SU-DHL-6 (cell line): ENCODE measurements around the gene HOMER2.
A peak's percentile ranks its signal among the peaks of the same experiment; 100 is the strongest.

Experiments used
- H2AFZ ChIP-seq: fragments of 200-600 bp; sonication (generic); 2 replicates; pipeline ENCODE4 v1.6.1; 2014; ENCODE audit warnings: low read depth, mild to moderate bottlenecking, moderate library complexity, mixed read lengths, antibody characterized with exemption, low read length; ENCODE audit not compliant: severe bottlenecking
- H3F3A ChIP-seq: fragments of 200-600 bp; shearing (Covaris generic); 2 replicates; pipeline ENCODE4 v1.6.0; 2016; ENCODE audit warnings: antibody characterized with exemption, mild to moderate bottlenecking; ENCODE audit not compliant: insufficient read depth
- H3K27ac ChIP-seq: fragments of 200-600 bp; sonication (generic); 2 replicates; pipeline ENCODE4 v1.5.1; 2016; ENCODE audit warnings: low read depth, mild to moderate bottlenecking, low read length, moderate library complexity, mixed read lengths
- H3K27me3 ChIP-seq: fragments of 200-600 bp; sonication (generic), shearing (Covaris generic); 2 replicates; pipeline ENCODE4 v1.6.0; 2014; ENCODE audit warnings: mild to moderate bottlenecking, low read length
- H3K36me3 ChIP-seq: fragments of 200-600 bp; sonication (generic); 2 replicates; pipeline ENCODE4 v1.6.1; 2014; ENCODE audit warnings: mild to moderate bottlenecking, low read length, mixed read lengths
- H3K4me2 ChIP-seq: fragments of 300-600, 200-600 bp; shearing (Covaris generic), sonication (generic); 2 replicates; pipeline ENCODE4 v1.6.0; 2014; ENCODE audit warnings: low read length, low read depth, mild to moderate bottlenecking; ENCODE audit not compliant: poor library complexity, severe bottlenecking
- H3K4me3 ChIP-seq: fragments of 200-600 bp; sonication (generic); 2 replicates; pipeline ENCODE4 v1.5.1; 2014; ENCODE audit warnings: antibody characterized with exemption, low read length, mild to moderate bottlenecking, mixed read lengths; ENCODE audit not compliant: insufficient read depth, poor library complexity, severe bottlenecking
- H3K79me2 ChIP-seq: fragments of 200-600 bp; sonication (generic); 2 replicates; pipeline ENCODE4 v1.6.1; 2014; ENCODE audit warnings: mild to moderate bottlenecking, low read length, moderate library complexity; ENCODE audit not compliant: insufficient read depth
- H3K9ac ChIP-seq: fragments of 200-600 bp; sonication (generic); 2 replicates; pipeline ENCODE4 v1.7.0; 2014; ENCODE audit warnings: mild to moderate bottlenecking, low read length
- H3K9me2 ChIP-seq: fragments of 200-600 bp; sonication (generic); replicated peaks from 2 replicates; pipeline ENCODE4 v1.6.1; 2014; ENCODE audit warnings: low read length; ENCODE audit not compliant: insufficient read depth
- H3K9me3 ChIP-seq: fragments of 200-600 bp; sonication (generic); 2 replicates; pipeline ENCODE4 v1.6.1; 2014; ENCODE audit warnings: low read length, mixed read lengths; ENCODE audit not compliant: insufficient read depth
- H4K20me1 ChIP-seq: fragments of 200-600 bp; sonication (generic); 2 replicates; pipeline ENCODE4 v1.6.1; 2014; ENCODE audit warnings: low read depth, mild to moderate bottlenecking, antibody characterized with exemption, low read length, moderate library complexity, mixed read lengths
- EZH2phosphoT487 ChIP-seq: fragments of 200-600 bp; sonication (generic), shearing (Covaris generic); conservative IDR thresholded peaks from 2 replicates; pipeline ENCODE4 v1.6.1; 2018; ENCODE audit warnings: mild to moderate bottlenecking, antibody characterized with exemption, low read length, moderate library complexity, mixed read lengths
- TF ChIP-seq, protein P1 (sequence below): fragments of 200-600 bp; sonication (generic); IDR thresholded peaks from one replicate; pipeline ENCODE4 v1.5.1; 2017; ENCODE audit warnings: antibody characterized with exemption, mild to moderate bottlenecking, low read length, moderate library complexity; ENCODE audit not compliant: insufficient read depth, poor library complexity, severe bottlenecking

Gene HOMER2

DNA sequence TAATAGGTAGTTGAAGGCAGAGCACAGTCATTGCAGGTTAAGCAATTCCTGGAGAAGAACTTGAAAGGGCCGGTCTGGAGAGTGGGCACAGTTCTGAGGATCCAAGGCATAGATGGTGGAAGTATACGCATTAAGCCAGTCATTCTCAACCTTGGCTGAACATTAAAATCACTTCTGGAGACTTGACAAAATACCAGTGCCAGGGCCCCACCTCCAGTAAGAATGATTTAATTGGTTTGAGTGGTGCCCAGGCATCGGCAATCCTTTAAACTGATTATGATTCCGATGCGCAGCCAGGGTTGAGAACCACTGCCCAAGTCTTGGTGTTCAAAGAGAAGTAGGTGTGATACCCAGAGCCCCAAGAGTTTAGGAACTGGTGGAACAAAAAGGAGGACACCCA is 6.9 kb upstream of the HOMER2 start:
- no peak overlapping the region for H3K27ac ChIP-seq

DNA sequence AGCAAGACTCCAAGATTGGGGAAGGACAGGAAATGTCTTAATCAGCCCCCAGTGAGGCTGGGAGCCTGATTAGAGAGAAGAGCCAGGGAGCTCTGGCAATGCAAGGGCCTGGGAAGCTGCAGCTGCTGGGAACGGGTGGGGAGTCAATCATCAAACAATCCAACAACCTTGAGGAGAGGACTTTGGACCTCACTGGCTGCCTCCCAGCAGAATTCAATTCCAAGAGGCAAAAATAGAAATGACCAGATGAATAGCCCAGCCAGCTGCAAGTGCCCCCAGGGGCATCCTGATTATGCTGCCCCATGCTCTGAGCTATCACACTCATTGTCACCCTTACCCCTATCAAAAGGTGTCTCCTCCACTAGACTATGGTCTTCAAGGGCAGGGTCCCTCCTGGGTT is 6.1 kb upstream of the HOMER2 start:
- no peaks in the 10 kb centered on the region for H3K27me3 ChIP-seq
- H3K79me2 ChIP-seq, result no peaks in the 10 kb centered on the region
- no peak overlapping the region for H3K4me3 ChIP-seq
- no peaks in the 10 kb centered on the region for H3F3A ChIP-seq
- H3K9ac ChIP-seq, result no peak overlapping the region
- H3K36me3 ChIP-seq, result no peaks in the 10 kb centered on the region
- no peak for TF ChIP-seq EZH2phosphoT487
- TF ChIP-seq, protein P1, sequence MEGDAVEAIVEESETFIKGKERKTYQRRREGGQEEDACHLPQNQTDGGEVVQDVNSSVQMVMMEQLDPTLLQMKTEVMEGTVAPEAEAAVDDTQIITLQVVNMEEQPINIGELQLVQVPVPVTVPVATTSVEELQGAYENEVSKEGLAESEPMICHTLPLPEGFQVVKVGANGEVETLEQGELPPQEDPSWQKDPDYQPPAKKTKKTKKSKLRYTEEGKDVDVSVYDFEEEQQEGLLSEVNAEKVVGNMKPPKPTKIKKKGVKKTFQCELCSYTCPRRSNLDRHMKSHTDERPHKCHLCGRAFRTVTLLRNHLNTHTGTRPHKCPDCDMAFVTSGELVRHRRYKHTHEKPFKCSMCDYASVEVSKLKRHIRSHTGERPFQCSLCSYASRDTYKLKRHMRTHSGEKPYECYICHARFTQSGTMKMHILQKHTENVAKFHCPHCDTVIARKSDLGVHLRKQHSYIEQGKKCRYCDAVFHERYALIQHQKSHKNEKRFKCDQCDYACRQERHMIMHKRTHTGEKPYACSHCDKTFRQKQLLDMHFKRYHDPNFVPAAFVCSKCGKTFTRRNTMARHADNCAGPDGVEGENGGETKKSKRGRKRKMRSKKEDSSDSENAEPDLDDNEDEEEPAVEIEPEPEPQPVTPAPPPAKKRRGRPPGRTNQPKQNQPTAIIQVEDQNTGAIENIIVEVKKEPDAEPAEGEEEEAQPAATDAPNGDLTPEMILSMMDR, result no peak
- no peaks in the 10 kb centered on the region for H3K9me3 ChIP-seq
- no peak overlapping the region for H3K27ac ChIP-seq
- H3K4me2 ChIP-seq, result no peak overlapping the region
- no peaks in the 10 kb centered on the region for H3K9me2 ChIP-seq
- no peak overlapping the region for H2AFZ ChIP-seq
- H4K20me1 ChIP-seq, result no peaks in the 10 kb centered on the region

More for the DNA sequence above, 6.9 kb upstream of the HOMER2 start:
- Histone ChIP-seq H3K9me3 (no peaks in the 10 kb centered on the region), H3K9me2 (no peaks in the 10 kb centered on the region), H4K20me1 (no peaks in the 10 kb centered on the region), H3K4me3 (no peak overlapping the region), H2AFZ (no peak overlapping the region), H3K9ac (no peak overlapping the region), H3F3A (no peaks in the 10 kb centered on the region), H3K27me3 (no peaks in the 10 kb centered on the region), H3K79me2 (no peaks in the 10 kb centered on the region), H3K4me2 (no peak overlapping the region), H3K36me3 (no peaks in the 10 kb centered on the region)
- TF ChIP-seq, protein P1, result no peak
- no peak for TF ChIP-seq EZH2phosphoT487

- peak overlapping the region; percentile 21 for H3K4me2 ChIP-seq
- TF ChIP-seq, protein P1, result no peak
- no peak for TF ChIP-seq EZH2phosphoT487
- no peak overlapping the region for H3K27ac ChIP-seq
- H3K4me3 ChIP-seq, result no peak overlapping the region
- H3K9me3 ChIP-seq, result no peaks in the 10 kb centered on the region
- no peaks in the 10 kb centered on the region for H3K27me3 ChIP-seq
- no peaks in the 10 kb centered on the region for H3F3A ChIP-seq
- no peaks in the 10 kb centered on the region for H3K36me3 ChIP-seq
- no peak overlapping the region for H2AFZ ChIP-seq
- no peaks in the 10 kb centered on the region for H3K79me2 ChIP-seq
- no peaks in the 10 kb centered on the region for H3K9me2 ChIP-seq
- H3K9ac ChIP-seq, result no peak overlapping the region
- no peaks in the 10 kb centered on the region for H4K20me1 ChIP-seq
Observed at GRCh38 chr15:82951472-82952157, 905 bp downstream of the HOMER2 start.
